ENCODE results near the gene LENG1. TPM values are rescaled to one million over a fixed set of nuclear protein-coding genes. Genes with fewer than 3 reads are reported as not detected.
A peak's percentile ranks its signal among the peaks of the same experiment; 100 is the strongest.

Gene LENG1
- total and polyA plus RNA-seq, 9 of the 15 experiments (the other 6 are each of a cell fraction or from before 2014, with no cell fraction given): 0.30 to 10.5 (median 4.7) TPM

GRCh38 chr19:54159352-54160181 is at the start of gene LENG1 (continued):
- TF ChIP-seq, protein P1, sequence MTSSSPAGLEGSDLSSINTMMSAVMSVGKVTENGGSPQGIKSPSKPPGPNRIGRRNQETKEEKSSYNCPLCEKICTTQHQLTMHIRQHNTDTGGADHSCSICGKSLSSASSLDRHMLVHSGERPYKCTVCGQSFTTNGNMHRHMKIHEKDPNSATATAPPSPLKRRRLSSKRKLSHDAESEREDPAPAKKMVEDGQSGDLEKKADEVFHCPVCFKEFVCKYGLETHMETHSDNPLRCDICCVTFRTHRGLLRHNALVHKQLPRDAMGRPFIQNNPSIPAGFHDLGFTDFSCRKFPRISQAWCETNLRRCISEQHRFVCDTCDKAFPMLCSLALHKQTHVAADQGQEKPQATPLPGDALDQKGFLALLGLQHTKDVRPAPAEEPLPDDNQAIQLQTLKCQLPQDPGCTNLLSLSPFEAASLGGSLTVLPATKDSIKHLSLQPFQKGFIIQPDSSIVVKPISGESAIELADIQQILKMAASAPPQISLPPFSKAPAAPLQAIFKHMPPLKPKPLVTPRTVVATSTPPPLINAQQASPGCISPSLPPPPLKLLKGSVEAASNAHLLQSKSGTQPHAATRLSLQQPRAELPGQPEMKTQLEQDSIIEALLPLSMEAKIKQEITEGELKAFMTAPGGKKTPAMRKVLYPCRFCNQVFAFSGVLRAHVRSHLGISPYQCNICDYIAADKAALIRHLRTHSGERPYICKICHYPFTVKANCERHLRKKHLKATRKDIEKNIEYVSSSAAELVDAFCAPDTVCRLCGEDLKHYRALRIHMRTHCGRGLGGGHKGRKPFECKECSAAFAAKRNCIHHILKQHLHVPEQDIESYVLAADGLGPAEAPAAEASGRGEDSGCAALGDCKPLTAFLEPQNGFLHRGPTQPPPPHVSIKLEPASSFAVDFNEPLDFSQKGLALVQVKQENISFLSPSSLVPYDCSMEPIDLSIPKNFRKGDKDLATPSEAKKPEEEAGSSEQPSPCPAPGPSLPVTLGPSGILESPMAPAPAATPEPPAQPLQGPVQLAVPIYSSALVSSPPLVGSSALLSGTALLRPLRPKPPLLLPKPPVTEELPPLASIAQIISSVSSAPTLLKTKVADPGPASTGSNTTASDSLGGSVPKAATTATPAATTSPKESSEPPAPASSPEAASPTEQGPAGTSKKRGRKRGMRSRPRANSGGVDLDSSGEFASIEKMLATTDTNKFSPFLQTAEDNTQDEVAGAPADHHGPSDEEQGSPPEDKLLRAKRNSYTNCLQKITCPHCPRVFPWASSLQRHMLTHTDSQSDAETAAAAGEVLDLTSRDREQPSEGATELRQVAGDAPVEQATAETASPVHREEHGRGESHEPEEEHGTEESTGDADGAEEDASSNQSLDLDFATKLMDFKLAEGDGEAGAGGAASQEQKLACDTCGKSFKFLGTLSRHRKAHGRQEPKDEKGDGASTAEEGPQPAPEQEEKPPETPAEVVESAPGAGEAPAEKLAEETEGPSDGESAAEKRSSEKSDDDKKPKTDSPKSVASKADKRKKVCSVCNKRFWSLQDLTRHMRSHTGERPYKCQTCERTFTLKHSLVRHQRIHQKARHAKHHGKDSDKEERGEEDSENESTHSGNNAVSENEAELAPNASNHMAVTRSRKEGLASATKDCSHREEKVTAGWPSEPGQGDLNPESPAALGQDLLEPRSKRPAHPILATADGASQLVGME (CRISPR knock-in tag; IDR thresholded peaks at IDR 0.05): 0 out of 2 replicates have a peak, but pooled peaks have one; percentile 39
- TF ChIP-seq TBP (optimal IDR thresholded peaks at IDR 0.05; ENCODE audit: low read depth, low read length): peak; percentile 71
- TF ChIP-seq, protein P2, sequence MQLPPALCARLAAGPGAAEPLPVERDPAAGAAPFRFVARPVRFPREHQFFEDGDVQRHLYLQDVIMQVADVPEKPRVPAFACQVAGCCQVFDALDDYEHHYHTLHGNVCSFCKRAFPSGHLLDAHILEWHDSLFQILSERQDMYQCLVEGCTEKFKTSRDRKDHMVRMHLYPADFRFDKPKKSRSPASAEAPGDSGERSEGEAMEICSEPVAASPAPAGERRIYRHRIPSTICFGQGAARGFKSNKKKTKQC (CRISPR knock-in tag; IDR thresholded peaks at IDR 0.05): peak; percentile 91
- no peak for TF ChIP-seq IRF9 (tag; IDR thresholded peaks at IDR 0.05)
- no peak for TF ChIP-seq THRB (CRISPR knock-in tag; conservative IDR thresholded peaks at IDR 0.05)
- peak; percentile 94 for TF ChIP-seq C11orf30 (IDR thresholded peaks at IDR 0.05; ENCODE audit: low read depth)
- TF ChIP-seq ZNF766 (CRISPR knock-in tag; conservative IDR thresholded peaks at IDR 0.05): peak; percentile 60; the same call in 1 of the 2 replicates
- peak; percentile 47; the same call in 1 of the 2 replicates for TF ChIP-seq USF1 (CRISPR knock-in tag; IDR thresholded peaks at IDR 0.05)
- TF ChIP-seq FOS (IDR thresholded peaks at IDR 0.05; ENCODE audit: extremely low read depth, insufficient read length): peak; percentile 98
- peak; percentile 53 for TF ChIP-seq PCBP1 (IDR thresholded peaks at IDR 0.05; ENCODE audit: low read depth, low read length, poor library complexity, severe bottlenecking)
- peak; percentile 74 for TF ChIP-seq KLF1 (tag; IDR thresholded peaks at IDR 0.05)
- TF ChIP-seq, protein P3, sequence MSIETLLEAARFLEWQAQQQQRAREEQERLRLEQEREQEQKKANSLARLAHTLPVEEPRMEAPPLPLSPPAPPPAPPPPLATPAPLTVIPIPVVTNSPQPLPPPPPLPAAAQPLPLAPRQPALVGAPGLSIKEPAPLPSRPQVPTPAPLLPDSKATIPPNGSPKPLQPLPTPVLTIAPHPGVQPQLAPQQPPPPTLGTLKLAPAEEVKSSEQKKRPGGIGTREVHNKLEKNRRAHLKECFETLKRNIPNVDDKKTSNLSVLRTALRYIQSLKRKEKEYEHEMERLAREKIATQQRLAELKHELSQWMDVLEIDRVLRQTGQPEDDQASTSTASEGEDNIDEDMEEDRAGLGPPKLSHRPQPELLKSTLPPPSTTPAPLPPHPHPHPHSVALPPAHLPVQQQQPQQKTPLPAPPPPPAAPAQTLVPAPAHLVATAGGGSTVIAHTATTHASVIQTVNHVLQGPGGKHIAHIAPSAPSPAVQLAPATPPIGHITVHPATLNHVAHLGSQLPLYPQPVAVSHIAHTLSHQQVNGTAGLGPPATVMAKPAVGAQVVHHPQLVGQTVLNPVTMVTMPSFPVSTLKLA (conservative IDR thresholded peaks at IDR 0.05): peak; percentile 71 to 92
- TF ChIP-seq CHD2 (IDR thresholded peaks at IDR 0.05; ENCODE audit: low read depth, low read length): peak; percentile 88

Data from K562 (cell line).